H1 (cell line): ENCODE data around the gene GNG11. TPM values are rescaled to one million over a fixed set of nuclear protein-coding genes. Genes with fewer than 3 reads are reported as not detected.

Source experiments
- CTCF ChIA-PET: fragments of 300-600 bp; sonication (Branson Sonifier 250); formaldehyde crosslinking; loops from one replicate; lab custom pipeline; 2021; ENCODE audit not compliant: partially characterized antibody; lab: Charles Lee
- POLR2A ChIA-PET: fragments of 300-600 bp; sonication (Branson Sonifier 250); formaldehyde crosslinking; loops from one replicate; lab custom pipeline; 2021; ENCODE audit warnings: inconsistent platforms; ENCODE audit not compliant: partially characterized antibody; lab: Charles Lee
- DNase-seq, 2 experiments: peaks; one replicate each; pipeline versions ENCODE4 v3.0.0 to v3.0.0-alpha.2; 2010 to 2022; ENCODE audit warnings: low spot score in 2 of 2, low read depth in 1 of 2, mixed read lengths in 1 of 2
- FAIRE-seq: peaks from 2 replicates; lab custom pipeline; 2011; peaks lifted over from hg19 to GRCh38; lab: Jason Lieb, UNC
- H2AFZ ChIP-seq: 2 replicates; pipeline ENCODE4 v1.8.1; 2012; ENCODE audit warnings: low read length, inconsistent platforms
- H2AK5ac ChIP-seq: 2 replicates; pipeline ENCODE4 v1.6.1; 2013; ENCODE audit warnings: low read depth, low read length
- H2BK120ac ChIP-seq: replicated peaks from 2 replicates; pipeline ENCODE3; 2013; ENCODE audit warnings: low read depth, low read length, inconsistent platforms
- H2BK12ac ChIP-seq: 2 replicates; pipeline ENCODE4 v1.6.1; 2013; ENCODE audit warnings: low read depth, low read length
- H2BK15ac ChIP-seq: 2 replicates; pipeline ENCODE4 v1.6.1; 2013; ENCODE audit warnings: low read length
- H2BK20ac ChIP-seq: 2 replicates; pipeline ENCODE4 v1.6.1; 2013; ENCODE audit warnings: low read length
- H2BK5ac ChIP-seq: 2 replicates; pipeline ENCODE4 v1.6.1; 2013; ENCODE audit warnings: low read depth, low read length
- H3K14ac ChIP-seq: 2 replicates; pipeline ENCODE4 v1.6.1; 2013; ENCODE audit warnings: inconsistent platforms; ENCODE audit not compliant: insufficient read length
- H3K18ac ChIP-seq: 2 replicates; pipeline ENCODE4 v1.6.1; 2013; ENCODE audit warnings: low read length; ENCODE audit errors: extremely low read depth
- H3K23ac ChIP-seq: 2 replicates; pipeline ENCODE4 v1.6.1; 2013; ENCODE audit warnings: inconsistent platforms; ENCODE audit not compliant: insufficient read length
- H3K23me2 ChIP-seq: 2 replicates; pipeline ENCODE4 v1.6.1; 2013; ENCODE audit warnings: low read depth, low read length
- H3K27ac ChIP-seq: 2 replicates; pipeline ENCODE4 v1.6.1; 2011; ENCODE audit warnings: low read depth, low read length, inconsistent platforms
- H3K27me3 ChIP-seq, 4 experiments: replicated peaks in 1 of 4; 1 replicate in 1 of 4; 2 replicates in 3 of 4; pipeline versions ENCODE4 v1.6.1 to v1.8.1; 2011 to 2013; ENCODE audit warnings: low read length in 3 of 4, mild to moderate bottlenecking in 3 of 4, inconsistent platforms in 2 of 4, mixed read lengths in 2 of 4, moderate library complexity in 1 of 4; ENCODE audit not compliant: control insufficient read depth in 3 of 4, insufficient read depth in 3 of 4; ENCODE audit errors: extremely low read depth in 1 of 4
- H3K36me3 ChIP-seq, 4 experiments: 2 replicates each; pipeline versions ENCODE4 v1.6.1 to v1.8.1; 2011 to 2013; ENCODE audit warnings: mild to moderate bottlenecking in 4 of 4, low read length in 3 of 4, moderate library complexity in 2 of 4, control low read depth in 1 of 4, inconsistent platforms in 1 of 4; ENCODE audit not compliant: insufficient read depth in 4 of 4, control insufficient read depth in 2 of 4
- H3K4ac ChIP-seq: replicated peaks from 2 replicates; pipeline ENCODE3; 2013; ENCODE audit warnings: low read length, low read depth, mixed read lengths, inconsistent platforms; ENCODE audit not compliant: insufficient read length
- H3K4me1 ChIP-seq, 4 experiments: replicated peaks in 1 of 4; 1 replicate in 1 of 4; 2 replicates in 3 of 4; pipeline versions ENCODE4 v1.6.1 to v1.8.1; 2011 to 2013; ENCODE audit warnings: low read length in 3 of 4, inconsistent platforms in 2 of 4, mixed read lengths in 1 of 4; ENCODE audit not compliant: insufficient read depth in 4 of 4, control insufficient read depth in 3 of 4
- H3K4me2 ChIP-seq, 2 experiments: 2 replicates each; pipeline versions ENCODE4 v1.6.1 to v1.8.1; 2011 to 2013; ENCODE audit warnings: low read depth in 2 of 2, low read length in 2 of 2, control low read depth in 1 of 2, inconsistent platforms in 1 of 2, mild to moderate bottlenecking in 1 of 2; ENCODE audit not compliant: insufficient read depth in 1 of 2
- H3K4me3 ChIP-seq, 4 experiments: fragments of 200-600, 300-600 bp in 1 of 4; sonication (generic), shearing (Covaris generic), sonication (Bioruptor Twin) in 1 of 4; 2 replicates each; pipeline versions ENCODE4 v1.5.1 to v1.8.1; 2011 to 2016; ENCODE audit warnings: low read length in 4 of 4, low read depth in 3 of 4, control low read depth in 2 of 4, inconsistent platforms in 2 of 4, mild to moderate bottlenecking in 2 of 4, mixed read lengths in 1 of 4, moderate library complexity in 1 of 4; ENCODE audit not compliant: insufficient read depth in 2 of 4; ENCODE audit errors: extremely low read depth in 1 of 4
- H3K56ac ChIP-seq: replicated peaks from 2 replicates; pipeline ENCODE3; 2013; ENCODE audit warnings: low read depth, mild to moderate bottlenecking, mixed read lengths, low read length, inconsistent platforms; ENCODE audit not compliant: insufficient read length
- H3K79me1 ChIP-seq: 2 replicates; pipeline ENCODE4 v1.6.1; 2013; ENCODE audit warnings: low read depth, low read length, control low read depth
- H3K79me2 ChIP-seq, 2 experiments: 2 replicates each; pipeline versions ENCODE4 v1.6.1 to v1.8.1; 2012 to 2013; ENCODE audit warnings: low read length in 2 of 2, mild to moderate bottlenecking in 2 of 2, inconsistent platforms in 1 of 2; ENCODE audit not compliant: insufficient read depth in 2 of 2, control insufficient read depth in 1 of 2
- H3K9ac ChIP-seq, 4 experiments: replicated peaks in 1 of 4; 1 replicate in 1 of 4; 2 replicates in 3 of 4; pipeline versions ENCODE4 v1.6.1 to v1.8.1; 2011 to 2013; ENCODE audit warnings: low read depth in 3 of 4, low read length in 3 of 4, control low read depth in 2 of 4, mild to moderate bottlenecking in 2 of 4, moderate library complexity in 2 of 4, inconsistent platforms in 1 of 4; ENCODE audit errors: extremely low read depth in 1 of 4
- H3K9me3 ChIP-seq, 2 experiments: 2 replicates each; pipeline versions ENCODE4 v1.6.1 to v1.8.1; 2012 to 2013; ENCODE audit warnings: mild to moderate bottlenecking in 2 of 2, moderate library complexity in 2 of 2, control low read depth in 1 of 2, inconsistent platforms in 1 of 2, low read depth in 1 of 2, low read length in 1 of 2, mixed read lengths in 1 of 2; ENCODE audit not compliant: insufficient read depth in 2 of 2
- H4K20me1 ChIP-seq, 2 experiments: replicated peaks in 1 of 2; 2 replicates each; pipeline versions ENCODE3 to v1.8.1; 2011 to 2013; ENCODE audit warnings: inconsistent platforms in 2 of 2, low read length in 2 of 2, mild to moderate bottlenecking in 1 of 2; ENCODE audit not compliant: insufficient read depth in 2 of 2, control insufficient read depth in 1 of 2
- H4K5ac ChIP-seq: 2 replicates; pipeline ENCODE4 v1.6.1; 2013; ENCODE audit warnings: low read length, low read depth, mixed read lengths, inconsistent platforms; ENCODE audit not compliant: insufficient read length
- H4K8ac ChIP-seq: 2 replicates; pipeline ENCODE4 v1.8.0; 2013; ENCODE audit warnings: mild to moderate bottlenecking, moderate library complexity, low read length, inconsistent platforms; ENCODE audit not compliant: insufficient read depth; ENCODE audit errors: extremely low read depth
- H4K91ac ChIP-seq: replicated peaks from 2 replicates; pipeline ENCODE3; 2013; ENCODE audit warnings: low read length, mixed read lengths, inconsistent platforms; ENCODE audit not compliant: insufficient read length
- BCL11A ChIP-seq, 2 experiments: IDR thresholded peaks; one replicate each; pipeline ENCODE4 v1.6.1; 2011; ENCODE audit warnings: low read depth in 2 of 2, low read length in 2 of 2, mild to moderate bottlenecking in 2 of 2
- CHD1 ChIP-seq: IDR thresholded peaks from 2 replicates; pipeline ENCODE4 v1.6.1; 2012; ENCODE audit warnings: low read depth, low read length, improper control_type of control experiment
- GTF2F1 ChIP-seq: IDR thresholded peaks from 2 replicates; pipeline ENCODE4 v1.6.1; 2012; ENCODE audit warnings: low read depth, low read length, improper control_type of control experiment, borderline replicate concordance
- HDAC6 ChIP-seq: IDR thresholded peaks from one replicate; pipeline ENCODE4 v1.7.1; 2012; ENCODE audit warnings: low read depth, mild to moderate bottlenecking, inconsistent platforms, low read length, moderate library complexity
- JUND ChIP-seq: IDR thresholded peaks from 2 replicates; pipeline ENCODE4 v1.6.1; 2011; ENCODE audit warnings: mild to moderate bottlenecking, improper control_type of control experiment, low read length
- SP1 ChIP-seq: IDR thresholded peaks from 2 replicates; pipeline ENCODE4 v1.6.1; 2011; ENCODE audit warnings: low read depth, low read length
- SP4 ChIP-seq: IDR thresholded peaks from 2 replicates; pipeline ENCODE4 v1.6.1; 2012; ENCODE audit warnings: low read length, inconsistent platforms
- TAF7 ChIP-seq: optimal IDR thresholded peaks from 2 replicates; pipeline ENCODE3; 2011; ENCODE audit warnings: low read depth, mild to moderate bottlenecking, inconsistent platforms, low read length, moderate library complexity, borderline replicate concordance
- TCF12 ChIP-seq: IDR thresholded peaks from 2 replicates; pipeline ENCODE4 v1.6.1; 2011; ENCODE audit warnings: low read depth, mild to moderate bottlenecking, low read length
- WGBS, 2 experiments: shearing (Covaris generic) in 1 of 2; methylation state at CpG; one replicate each; pipeline versions ENCODE4 v1.1.6 to v1.1.7; 2013 to 2015; ENCODE audit warnings: low lambda C conversion rate in 2 of 2, mixed read lengths in 2 of 2, inconsistent platforms in 1 of 2, low coverage in 1 of 2, missing lambda C conversion rate in 1 of 2; ENCODE audit not compliant: insufficient replicate concordance in 2 of 2, insufficient coverage in 1 of 2, insufficient read length in 1 of 2; ENCODE audit errors: extremely low coverage in 1 of 2, missing lambda C conversion rate in 1 of 2; 5-methylcytosine and 5-hydroxymethylcytosine counted together
- long read RNA-seq, 2 experiments: library from RNA in 1 of 2; library from capped mRNA in 1 of 2; stranded (forward); transcript quantifications; one replicate each; pipeline ENCODE4 v2.0.0, GENCODE V29; 2021; ENCODE audit warnings: inconsistent platforms in 1 of 2
- polyA minus RNA-seq, 3 experiments: library from RNA; depleted of rRNA, polyadenylated mRNA; stranded (reverse); fragments of >200 nt; gene quantifications; 1 replicate in 2 of 3; 2 replicates in 1 of 3; pipeline ENCODE4 v1.2.3, GENCODE V29; 2011
- polyA plus RNA-seq, 7 experiments: library from polyadenylated mRNA; depleted of rRNA in 3 of 7; stranded (reverse) in 5 of 7; unstranded in 2 of 7; fragments of >200 nt in 5 of 7; fragments of 200-250 nt in 2 of 7; gene quantifications; 1 replicate in 5 of 7; 2 replicates in 1 of 7; 4 replicates in 1 of 7; pipeline versions ENCODE4 v1.2.1 to v1.2.3, GENCODE V29; 2011 to 2013; ENCODE audit warnings: missing spikeins in 2 of 7, mixed read lengths in 2 of 7
- total RNA-seq: library from RNA; stranded (reverse); fragmentation: NEBNext Ultra II Directional; extraction: Animal tissue kit (Norgen Biotek cat#: 25700); gene quantifications from 2 replicates; pipeline ENCODE4 v1.2.1, GENCODE V29; 2021

Gene GNG11
- total RNA-seq (1.3 TPM in 2 replicates), polyA plus RNA-seq (2011; rRNA removed) (0.38 TPM in 2 replicates), polyA minus RNA-seq (2011; rRNA and poly(A)+ RNA removed) (0.19 and 0.32 TPM in 2 replicates)
- 0.59 TPM for polyA plus RNA-seq (2011; cell fraction: cytosol; rRNA removed)
- 0.26 TPM for polyA plus RNA-seq (2011; cell fraction: nucleus; rRNA removed)
- polyA plus RNA-seq (2012, experiment 1 of 2): 0.76 to 1.2 TPM (median 0.83 TPM) in 4 replicates
- 1.5 TPM for polyA plus RNA-seq (2012, experiment 2 of 2)
- 1.6 TPM for polyA plus RNA-seq (2013, experiment 1 of 2)
- 1.8 TPM for polyA plus RNA-seq (2013, experiment 2 of 2)
- polyA minus RNA-seq (2011; cell fraction: cytosol; rRNA and poly(A)+ RNA removed): not detected
- 0.80 TPM for polyA minus RNA-seq (2011; cell fraction: nucleus; rRNA and poly(A)+ RNA removed)
- long read RNA-seq, experiment 1, partial matches to known transcripts: 0 of 3 reads
- long read RNA-seq, experiment 1, other reads (novel, unspliced or antisense): 0 of 3 reads
- long read RNA-seq, experiment 2, transcript GNG11-201 (2 exons, 3,055 nt): major isoform, 13 of 13 reads
- long read RNA-seq, experiment 2, partial matches to known transcripts: 0 of 13 reads
- long read RNA-seq, experiment 2, other reads (novel, unspliced or antisense): 0 of 13 reads

- H3K9me3 ChIP-seq: no peaks in the 10 kb centered on the region
- H2BK12ac ChIP-seq: peak within 1 kb of the TSS; percentile 94; the same call in 1 of the 2 replicates
- no peak within 1 kb of the TSS for H2BK20ac ChIP-seq
- peak within 1 kb of the TSS; percentile 88 for H4K8ac ChIP-seq
- WGBS, 2 experiments: 7% methylated on average over 37 of the region's 39 CpGs; no CpG with 5 or more reads in 1 of the 2 experiments
- H3K23me2 ChIP-seq: peaks cover 6% of the 10 kb centered on the region; the same call in 1 of the 2 replicates
- H3K9ac ChIP-seq: peak within 1 kb of the TSS in 3 of 4 experiments; percentile 21 to 29 (median 28); a peak in 5 of 7 replicates
- no peaks in the 10 kb centered on the region for H3K36me3 ChIP-seq
- no peak within 1 kb of the TSS for H3K23ac ChIP-seq
- peak within 1 kb of the TSS; percentile 56 for H3K14ac ChIP-seq
- H4K20me1 ChIP-seq: no peaks in the 10 kb centered on the region
- H2BK120ac ChIP-seq: no peak within 1 kb of the TSS
- no peaks in the 10 kb centered on the region for H3K27me3 ChIP-seq
- peaks cover 0 to 7% (median 2%) of the 10 kb centered on the region in 4 experiments; a peak in 2 of 7 replicates for H3K4me1 ChIP-seq
- H4K91ac ChIP-seq: peak within 1 kb of the TSS; percentile 52
- peak within 1 kb of the TSS; percentile 84 to 87 for H3K4me2 ChIP-seq
- no peak within 1 kb of the TSS for H3K56ac ChIP-seq
- ChIA-PET POLR2A (interaction anchor here (0.8 to 1.3 kb wide), 2 partner anchors 32 to 90 kb away, joined by 3 to 4 read pairs; partner anchors contain the start of gene TFPI2), CTCF (interaction anchor here (0.6 to 3.3 kb wide), 12 partner anchors 10 to 550 kb away, joined by 3 to 21 read pairs (median 4); no protein-coding TSS in a partner anchor)
- H3K79me1 ChIP-seq: no peaks in the 10 kb centered on the region
- DNase-seq (peak; percentile 10 to 75), FAIRE-seq (peak; percentile 13)
- peak within 1 kb of the TSS; percentile 35; the same call in 1 of the 2 replicates for H2BK5ac ChIP-seq
- peak within 1 kb of the TSS; percentile 95 for H3K18ac ChIP-seq
- no peak within 1 kb of the TSS for H2BK15ac ChIP-seq
- H3K79me2 ChIP-seq: no peaks in the 10 kb centered on the region
- no peak within 1 kb of the TSS for H4K5ac ChIP-seq
- H3K27ac ChIP-seq: no peak within 1 kb of the TSS
- H3K4me3 ChIP-seq: peak within 1 kb of the TSS; percentile 61 to 72 (median 63)
- H2AFZ ChIP-seq: peak within 1 kb of the TSS; percentile 73
- no peak within 1 kb of the TSS for H2AK5ac ChIP-seq
- no peak within 1 kb of the TSS for H3K4ac ChIP-seq
- no peak for TF ChIP-seq TCF12
- no peak for TF ChIP-seq BCL11A (IDR thresholded peaks at IDR 0.05; ENCODE audit: low read depth in 2 of 2, low read length in 2 of 2)
- TF ChIP-seq SP1: no peak
- TF ChIP-seq TAF7: no peak
- no peak for TF ChIP-seq GTF2F1
- TF ChIP-seq CHD1: no peak
- TF ChIP-seq SP4: no peak
- no peak for TF ChIP-seq JUND
- TF ChIP-seq HDAC6: no peak
Measured at GRCh38 chr7:93921607-93922566, at the start of gene GNG11. TSS of gene GNG11 (plus strand) at chr7:93921735. CDS start at chr7:93922138, 403 bp downstream.
